HEK293 (cell line): Measurements from ENCODE around the gene CASK.

Experiments used
- GLIS1 ChIP-seq: fragments of 450-650 bp; formaldehyde crosslinking; IDR thresholded peaks from 2 replicates; pipeline ENCODE4 v1.5.1; 2016; ENCODE audit warnings: missing biosample characterization, missing genetic modification characterization
- HOXA7 ChIP-seq: sonication (generic); formaldehyde crosslinking; IDR thresholded peaks from 2 replicates; pipeline ENCODE4 v1.8.1; 2022; ENCODE audit warnings: missing genetic modification reagents, borderline replicate concordance
- ZNF23 ChIP-seq: fragments of 450-650 bp; formaldehyde crosslinking; IDR thresholded peaks from 2 replicates; pipeline ENCODE4 v1.5.1; 2016; ENCODE audit warnings: missing biosample characterization, missing genetic modification characterization, borderline replicate concordance
- ZNF239 ChIP-seq: fragments of 450-650 bp; formaldehyde crosslinking; IDR thresholded peaks from 2 replicates; pipeline ENCODE4 v1.5.1; 2016; ENCODE audit warnings: missing biosample characterization, missing genetic modification characterization
- ZNF274 ChIP-seq, 2 experiments: fragments of 200-500 bp in 1 of 2; fragments of 450-650 bp in 1 of 2; sonication (Bioruptor generic) in 1 of 2; formaldehyde crosslinking in 1 of 2; IDR thresholded peaks; 2 replicates each; pipeline versions ENCODE4 v1.5.1 to v1.6.1; 2014 to 2016; ENCODE audit warnings: borderline replicate concordance in 1 of 2, inconsistent platforms in 1 of 2, low read length in 1 of 2, missing biosample characterization in 1 of 2, missing genetic modification characterization in 1 of 2
- ZNF416 ChIP-seq: fragments of 450-650 bp; formaldehyde crosslinking; IDR thresholded peaks from 2 replicates; pipeline ENCODE4 v1.5.1; 2016; ENCODE audit warnings: missing biosample characterization, missing genetic modification characterization
- ZNF670 ChIP-seq: fragments of 450-650 bp; formaldehyde crosslinking; IDR thresholded peaks from 2 replicates; pipeline ENCODE4 v1.5.1; 2016; ENCODE audit warnings: missing biosample characterization, missing genetic modification characterization, low read depth
- ZXDB ChIP-seq: fragments of 450-650 bp; formaldehyde crosslinking; IDR thresholded peaks from 2 replicates; pipeline ENCODE4 v1.5.1; 2016; ENCODE audit warnings: missing biosample characterization, missing genetic modification characterization
- TF ChIP-seq, protein P1 (sequence below): fragments of 450-650 bp; formaldehyde crosslinking; IDR thresholded peaks from 2 replicates; pipeline ENCODE4 v1.5.1; 2016; ENCODE audit warnings: missing biosample characterization, missing genetic modification characterization
- TF ChIP-seq, protein P2 (sequence below): fragments of 450-650 bp; formaldehyde crosslinking; IDR thresholded peaks from 2 replicates; pipeline ENCODE4 v1.5.1; 2016; ENCODE audit warnings: missing biosample characterization, missing genetic modification characterization
- TF ChIP-seq, protein P3 (sequence below): fragments of 450-650 bp; formaldehyde crosslinking; conservative IDR thresholded peaks from 2 replicates; pipeline ENCODE4 v1.5.1; 2016; ENCODE audit warnings: low read depth, missing biosample characterization, missing genetic modification characterization

GRCh38 chrX:41664375-41664901, 258.9 kb downstream of the CASK start:
- TF ChIP-seq HOXA7 (CRISPR knock-in tag) = no peak
- TF ChIP-seq GLIS1 = no peak
- TF ChIP-seq, protein P1, sequence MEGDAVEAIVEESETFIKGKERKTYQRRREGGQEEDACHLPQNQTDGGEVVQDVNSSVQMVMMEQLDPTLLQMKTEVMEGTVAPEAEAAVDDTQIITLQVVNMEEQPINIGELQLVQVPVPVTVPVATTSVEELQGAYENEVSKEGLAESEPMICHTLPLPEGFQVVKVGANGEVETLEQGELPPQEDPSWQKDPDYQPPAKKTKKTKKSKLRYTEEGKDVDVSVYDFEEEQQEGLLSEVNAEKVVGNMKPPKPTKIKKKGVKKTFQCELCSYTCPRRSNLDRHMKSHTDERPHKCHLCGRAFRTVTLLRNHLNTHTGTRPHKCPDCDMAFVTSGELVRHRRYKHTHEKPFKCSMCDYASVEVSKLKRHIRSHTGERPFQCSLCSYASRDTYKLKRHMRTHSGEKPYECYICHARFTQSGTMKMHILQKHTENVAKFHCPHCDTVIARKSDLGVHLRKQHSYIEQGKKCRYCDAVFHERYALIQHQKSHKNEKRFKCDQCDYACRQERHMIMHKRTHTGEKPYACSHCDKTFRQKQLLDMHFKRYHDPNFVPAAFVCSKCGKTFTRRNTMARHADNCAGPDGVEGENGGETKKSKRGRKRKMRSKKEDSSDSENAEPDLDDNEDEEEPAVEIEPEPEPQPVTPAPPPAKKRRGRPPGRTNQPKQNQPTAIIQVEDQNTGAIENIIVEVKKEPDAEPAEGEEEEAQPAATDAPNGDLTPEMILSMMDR (tag by site-specific recombination) = no peak
- TF ChIP-seq ZNF239 (tag by site-specific recombination) = no peak
- TF ChIP-seq ZNF416 (tag by site-specific recombination) = no peak
- no peak for TF ChIP-seq ZNF23
- TF ChIP-seq, protein P2, sequence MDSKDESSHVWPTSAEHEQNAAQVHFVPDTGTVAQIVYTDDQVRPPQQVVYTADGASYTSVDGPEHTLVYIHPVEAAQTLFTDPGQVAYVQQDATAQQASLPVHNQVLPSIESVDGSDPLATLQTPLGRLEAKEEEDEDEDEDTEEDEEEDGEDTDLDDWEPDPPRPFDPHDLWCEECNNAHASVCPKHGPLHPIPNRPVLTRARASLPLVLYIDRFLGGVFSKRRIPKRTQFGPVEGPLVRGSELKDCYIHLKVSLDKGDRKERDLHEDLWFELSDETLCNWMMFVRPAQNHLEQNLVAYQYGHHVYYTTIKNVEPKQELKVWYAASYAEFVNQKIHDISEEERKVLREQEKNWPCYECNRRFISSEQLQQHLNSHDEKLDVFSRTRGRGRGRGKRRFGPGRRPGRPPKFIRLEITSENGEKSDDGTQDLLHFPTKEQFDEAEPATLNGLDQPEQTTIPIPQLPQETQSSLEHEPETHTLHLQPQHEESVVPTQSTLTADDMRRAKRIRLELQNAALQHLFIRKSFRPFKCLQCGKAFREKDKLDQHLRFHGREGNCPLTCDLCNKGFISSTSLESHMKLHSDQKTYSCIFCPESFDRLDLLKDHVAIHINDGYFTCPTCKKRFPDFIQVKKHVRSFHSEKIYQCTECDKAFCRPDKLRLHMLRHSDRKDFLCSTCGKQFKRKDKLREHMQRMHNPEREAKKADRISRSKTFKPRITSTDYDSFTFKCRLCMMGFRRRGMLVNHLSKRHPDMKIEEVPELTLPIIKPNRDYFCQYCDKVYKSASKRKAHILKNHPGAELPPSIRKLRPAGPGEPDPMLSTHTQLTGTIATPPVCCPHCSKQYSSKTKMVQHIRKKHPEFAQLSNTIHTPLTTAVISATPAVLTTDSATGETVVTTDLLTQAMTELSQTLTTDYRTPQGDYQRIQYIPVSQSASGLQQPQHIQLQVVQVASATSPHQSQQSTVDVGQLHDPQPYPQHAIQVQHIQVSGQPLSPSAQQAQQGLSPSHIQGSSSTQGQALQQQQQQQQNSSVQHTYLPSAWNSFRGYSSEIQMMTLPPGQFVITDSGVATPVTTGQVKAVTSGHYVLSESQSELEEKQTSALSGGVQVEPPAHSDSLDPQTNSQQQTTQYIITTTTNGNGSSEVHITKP (tag by site-specific recombination) = no peak
- TF ChIP-seq ZXDB (tag by site-specific recombination) = no peak
- TF ChIP-seq, protein P3, sequence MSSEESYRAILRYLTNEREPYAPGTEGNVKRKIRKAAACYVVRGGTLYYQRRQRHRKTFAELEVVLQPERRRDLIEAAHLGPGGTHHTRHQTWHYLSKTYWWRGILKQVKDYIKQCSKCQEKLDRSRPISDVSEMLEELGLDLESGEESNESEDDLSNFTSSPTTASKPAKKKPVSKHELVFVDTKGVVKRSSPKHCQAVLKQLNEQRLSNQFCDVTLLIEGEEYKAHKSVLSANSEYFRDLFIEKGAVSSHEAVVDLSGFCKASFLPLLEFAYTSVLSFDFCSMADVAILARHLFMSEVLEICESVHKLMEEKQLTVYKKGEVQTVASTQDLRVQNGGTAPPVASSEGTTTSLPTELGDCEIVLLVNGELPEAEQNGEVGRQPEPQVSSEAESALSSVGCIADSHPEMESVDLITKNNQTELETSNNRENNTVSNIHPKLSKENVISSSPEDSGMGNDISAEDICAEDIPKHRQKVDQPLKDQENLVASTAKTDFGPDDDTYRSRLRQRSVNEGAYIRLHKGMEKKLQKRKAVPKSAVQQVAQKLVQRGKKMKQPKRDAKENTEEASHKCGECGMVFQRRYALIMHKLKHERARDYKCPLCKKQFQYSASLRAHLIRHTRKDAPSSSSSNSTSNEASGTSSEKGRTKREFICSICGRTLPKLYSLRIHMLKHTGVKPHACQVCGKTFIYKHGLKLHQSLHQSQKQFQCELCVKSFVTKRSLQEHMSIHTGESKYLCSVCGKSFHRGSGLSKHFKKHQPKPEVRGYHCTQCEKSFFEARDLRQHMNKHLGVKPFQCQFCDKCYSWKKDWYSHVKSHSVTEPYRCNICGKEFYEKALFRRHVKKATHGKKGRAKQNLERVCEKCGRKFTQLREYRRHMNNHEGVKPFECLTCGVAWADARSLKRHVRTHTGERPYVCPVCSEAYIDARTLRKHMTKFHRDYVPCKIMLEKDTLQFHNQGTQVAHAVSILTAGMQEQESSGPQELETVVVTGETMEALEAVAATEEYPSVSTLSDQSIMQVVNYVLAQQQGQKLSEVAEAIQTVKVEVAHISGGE (tag by site-specific recombination) = no peak
- no peak for TF ChIP-seq ZNF274 (IDR thresholded peaks at IDR 0.05; ENCODE audit: low read length)
- TF ChIP-seq ZNF274 (tag by site-specific recombination; IDR thresholded peaks at IDR 0.05; ENCODE audit: borderline replicate concordance) = no peak
- TF ChIP-seq ZNF670 (tag by site-specific recombination) = no peak
